Measurements from ENCODE around the gene HTRA1. TPM values are rescaled to one million over a fixed set of nuclear protein-coding genes. Genes with fewer than 3 reads are reported as not detected.

HTRA1 gene
- total and polyA plus RNA-seq, 10 of the 15 experiments (the other 5 are each of a cell fraction or from before 2014, with no cell fraction given), result 0.13 TPM; not detected in 9

- TF ChIP-seq PBX3 (IDR thresholded peaks at IDR 0.05; ENCODE audit: insufficient replicate concordance, low read depth, low read length) (no peak), HCFC1 (IDR thresholded peaks at IDR 0.05; ENCODE audit: low read length) (no peak), SMAD1 (IDR thresholded peaks at IDR 0.05; ENCODE audit: low read depth, partially characterized antibody) (no peak), ETV6 (conservative IDR thresholded peaks at IDR 0.05 in 1 of 2, IDR thresholded peaks at IDR 0.05 in 1 of 2; ENCODE audit: borderline replicate concordance in 1 of 2, low read depth in 1 of 2) (no peak), RB1 (IDR thresholded peaks at IDR 0.05; ENCODE audit: borderline replicate concordance) (no peak), TAF1 (IDR thresholded peaks at IDR 0.05; ENCODE audit: borderline replicate concordance, low read depth, low read length) (no peak), BMI1 (IDR thresholded peaks at IDR 0.05; ENCODE audit: borderline replicate concordance) (no peak), ZBTB40 (IDR thresholded peaks at IDR 0.05; ENCODE audit: borderline replicate concordance) (peak; percentile 65), CREM (IDR thresholded peaks at IDR 0.05; ENCODE audit: low read depth) (no peak)
- Histone ChIP-seq H3K79me2 (ENCODE audit: control insufficient read depth, insufficient read depth, low read length) (no peaks in the 10 kb centered on the region), H3K27me3 (replicated peaks in 1 of 2; ENCODE audit: control insufficient read depth in 2 of 2, insufficient read depth in 2 of 2, low read length in 1 of 2) (peaks cover 0 to 5% of the 10 kb centered on the region in 2 experiments), H3K9ac (ENCODE audit: control insufficient read depth, insufficient read depth, low read length) (no peak overlapping the region), H2AFZ (ENCODE audit: control insufficient read depth, low read depth, low read length) (no peak overlapping the region), H3K9me3 (replicated peaks; ENCODE audit: control insufficient read depth, insufficient read depth, low read length) (no peaks in the 10 kb centered on the region), H3K4me1 (ENCODE audit: control insufficient read depth, insufficient read depth, low read length) (no peaks in the 10 kb centered on the region), H3K4me3 (no peak overlapping the region), H4K20me1 (ENCODE audit: control insufficient read depth, insufficient read depth) (no peaks in the 10 kb centered on the region), H3K36me3 (ENCODE audit: control insufficient read depth in 2 of 2, insufficient read depth in 2 of 2, low read length in 1 of 2) (no peaks in the 10 kb centered on the region), H3K4me2 (ENCODE audit: control insufficient read depth, insufficient read depth) (no peak overlapping the region), H3K27ac (ENCODE audit: control insufficient read depth, insufficient read depth) (no peak overlapping the region)
- ChIA-PET RAD21 (ENCODE audit: unreplicated experiment) (no interaction called here), POLR2A (no interaction called here), SMC1A (ENCODE audit: uncharacterized antibody, unreplicated experiment) (interaction anchor here (0.6 kb wide), 1 partner anchor 42 kb away, joined by 3 read pairs; no protein-coding TSS in a partner anchor), CTCF (interaction anchor here (0.6 to 1.8 kb wide), 3 partner anchors 18 to 60 kb away, joined by 3 to 5 read pairs (median 3); no protein-coding TSS in a partner anchor)
- WGBS (ENCODE audit: insufficient coverage, insufficient replicate concordance, low lambda C conversion rate, missing lambda C conversion rate), result 24% methylated on average over 12 of the region's 12 CpGs
- FAIRE-seq (no peak), ATAC-seq (no peak), DNase-seq (ENCODE audit: low read depth, low spot score) (no peak)
- BruUV-seq (replicated peaks), result no TSS peak
- intact Hi-C loops (cut with micrococcal nuclease; ENCODE audit: unreplicated experiment) (no loop called here), in situ Hi-C loops (cut with MboI) (no loop called here)
Measured at GRCh38 chr10:122495406-122496340, 34.3 kb downstream of the HTRA1 start.

Data from GM12878 (cell line).